OCI-LY3 (cell line): ENCODE results near the gene NRXN2.

Experiments used
- CTCF ChIP-seq: fragments of 200-600, 300-600 bp; sonication (generic); IDR thresholded peaks from 2 replicates; pipeline ENCODE4 v1.5.1; 2014; ENCODE audit warnings: antibody characterized with exemption, low read length, low read depth
- EZH2phosphoT487 ChIP-seq: fragments of 200-600 bp; shearing (Covaris generic); IDR thresholded peaks from 2 replicates; pipeline ENCODE4 v1.6.1; 2018; ENCODE audit warnings: antibody characterized with exemption, mixed run types, low read depth

- no peak for TF ChIP-seq CTCF
- TF ChIP-seq EZH2phosphoT487 = no peak
These were observed 140.1 kb downstream of the NRXN2 start for GRCh38 chr11:64582885-64583284.
